CD8-positive, alpha-beta memory T cell (primary cell): Measurements from ENCODE around the gene METTL16. TPM values are rescaled to one million over a fixed set of nuclear protein-coding genes. Genes with fewer than 3 reads are reported as not detected.

Source experiments
- CTCF ChIA-PET: fragments of 350-600 bp; sonication (Branson Sonifier 250); formaldehyde crosslinking; loops from one replicate; lab custom pipeline; 2021; ENCODE audit warnings: antibody characterized with exemption; lab: Charles Lee
- POLR2A ChIA-PET: fragments of 350-600 bp; sonication (Branson Sonifier 250); formaldehyde crosslinking; loops from one replicate; lab custom pipeline; 2021; ENCODE audit warnings: antibody characterized with exemption; lab: Charles Lee
- DNase-seq, 5 donors: peaks; one replicate each; pipeline versions ENCODE4 v3.0.0 to v3.0.0-alpha.2; 2020 to 2022; ENCODE audit warnings: mixed read lengths in 1 of 5
- H3K27ac ChIP-seq: one replicate; pipeline ENCODE4 v1.7.0; 2013; ENCODE audit warnings: low read depth, mild to moderate bottlenecking, low read length, moderate library complexity
- H3K27me3 ChIP-seq: 2 replicates; pipeline ENCODE4 v1.7.0; 2013; ENCODE audit warnings: low read length, mild to moderate bottlenecking; ENCODE audit not compliant: insufficient read depth, poor library complexity, severe bottlenecking
- H3K36me3 ChIP-seq: 2 replicates; pipeline ENCODE4 v1.7.0; 2013; ENCODE audit warnings: mild to moderate bottlenecking, low read length, moderate library complexity; ENCODE audit not compliant: insufficient read depth
- H3K4me1 ChIP-seq: 2 replicates; pipeline ENCODE4 v1.7.0; 2013; ENCODE audit warnings: mild to moderate bottlenecking, low read length, moderate library complexity; ENCODE audit not compliant: insufficient read depth
- H3K4me3 ChIP-seq: 2 replicates; pipeline ENCODE4 v1.7.0; 2013; ENCODE audit warnings: mild to moderate bottlenecking, low read length
- H3K9me3 ChIP-seq: 2 replicates; pipeline ENCODE4 v1.7.0; 2013; ENCODE audit warnings: mild to moderate bottlenecking, low read length
- H3K27ac Mint-ChIP-seq, 8 donors: one replicate each; pipeline ENCODE4 v1.8.0; 2020 to 2021; ENCODE audit warnings: mixed read lengths in 8 of 8, mild to moderate bottlenecking in 6 of 8, inconsistent platforms in 3 of 8, moderate library complexity in 3 of 8
- H3K27me3 Mint-ChIP-seq, 2 donors: one replicate each; pipeline ENCODE4 v1.8.0; 2020 to 2021; ENCODE audit warnings: mixed read lengths in 2 of 2, mild to moderate bottlenecking in 1 of 2, moderate library complexity in 1 of 2
- H3K36me3 Mint-ChIP-seq, 3 donors: one replicate each; pipeline ENCODE4 v1.8.0; 2020 to 2021; ENCODE audit warnings: mixed read lengths in 3 of 3, inconsistent platforms in 1 of 3, mild to moderate bottlenecking in 1 of 3
- H3K4me1 Mint-ChIP-seq, 3 donors: one replicate each; pipeline ENCODE4 v1.8.0; 2020 to 2021; ENCODE audit warnings: mixed read lengths in 3 of 3, inconsistent platforms in 1 of 3, mild to moderate bottlenecking in 1 of 3
- H3K4me3 Mint-ChIP-seq, 7 donors: one replicate each; pipeline ENCODE4 v1.8.0; 2020 to 2021; ENCODE audit warnings: mixed read lengths in 7 of 7, mild to moderate bottlenecking in 6 of 7, moderate library complexity in 4 of 7, inconsistent platforms in 2 of 7
- H3K9me3 Mint-ChIP-seq, 5 donors: one replicate each; pipeline ENCODE4 v1.8.0; 2020 to 2022; ENCODE audit warnings: mixed read lengths in 5 of 5, mild to moderate bottlenecking in 3 of 5, moderate library complexity in 2 of 5, inconsistent platforms in 1 of 5
- polyA plus RNA-seq: library from polyadenylated mRNA; unstranded; fragments of 300-500 nt; fragmentation: Illumina TruSeq; gene quantifications from one replicate; pipeline ENCODE4 v1.2.3, GENCODE V29; 2021
- total RNA-seq, 2 experiments: library from RNA; stranded (reverse); gene quantifications; one replicate each; pipeline ENCODE4 v1.2.3, GENCODE V29; 2021

The METTL16 gene
- total and polyA plus RNA-seq, 3 experiments from 2014 or later = 30.3 to 72.0 (median 67.2) TPM

DNA sequence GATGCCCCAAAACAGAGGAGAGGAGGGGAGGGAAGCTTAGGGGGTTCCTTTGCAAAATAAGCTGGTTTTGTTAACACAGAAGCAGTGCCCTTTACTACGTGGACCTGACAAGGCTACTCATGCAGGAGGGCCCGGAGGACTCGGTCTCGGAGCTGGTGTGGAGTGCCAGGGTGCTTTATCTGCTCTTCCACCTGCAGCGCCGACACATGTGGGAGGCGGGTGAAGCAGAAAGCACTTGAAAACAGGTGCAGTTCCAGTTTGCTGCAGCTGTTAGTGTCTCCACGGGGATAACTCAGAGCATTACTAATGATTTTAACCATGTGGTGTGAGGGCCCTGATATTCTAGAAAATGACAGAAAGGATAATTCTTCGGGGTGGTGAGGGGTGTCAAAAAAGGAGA, 75.8 kb downstream of the METTL16 start:
- ChIA-PET POLR2A (no interaction called here), CTCF (interaction anchor here (1.0 kb wide), 1 partner anchor 42 kb away, joined by 3 read pairs; no protein-coding TSS in a partner anchor)
- H3K4me1 Mint-ChIP-seq = peaks cover 0 to 2% (median 0%) of the 10 kb centered on the region in 3 donors
- peaks cover under 1 to 79% (median 24%) of the 10 kb centered on the region in 3 donors for H3K36me3 Mint-ChIP-seq
- no peaks in the 10 kb centered on the region for H3K27me3 Mint-ChIP-seq
- Histone ChIP-seq H3K4me3 (no peak overlapping the region), H3K27ac (no peak overlapping the region), H3K9me3 (no peaks in the 10 kb centered on the region), H3K36me3 (peaks cover 26% of the 10 kb centered on the region), H3K27me3 (no peaks in the 10 kb centered on the region), H3K4me1 (no peaks in the 10 kb centered on the region)
- DNase-seq = no peak
- no peak overlapping the region for H3K4me3 Mint-ChIP-seq
- H3K27ac Mint-ChIP-seq = peak overlapping the region in 2 of 8 donors; percentile 39 to 61
- no peaks in the 10 kb centered on the region for H3K9me3 Mint-ChIP-seq

DNA sequence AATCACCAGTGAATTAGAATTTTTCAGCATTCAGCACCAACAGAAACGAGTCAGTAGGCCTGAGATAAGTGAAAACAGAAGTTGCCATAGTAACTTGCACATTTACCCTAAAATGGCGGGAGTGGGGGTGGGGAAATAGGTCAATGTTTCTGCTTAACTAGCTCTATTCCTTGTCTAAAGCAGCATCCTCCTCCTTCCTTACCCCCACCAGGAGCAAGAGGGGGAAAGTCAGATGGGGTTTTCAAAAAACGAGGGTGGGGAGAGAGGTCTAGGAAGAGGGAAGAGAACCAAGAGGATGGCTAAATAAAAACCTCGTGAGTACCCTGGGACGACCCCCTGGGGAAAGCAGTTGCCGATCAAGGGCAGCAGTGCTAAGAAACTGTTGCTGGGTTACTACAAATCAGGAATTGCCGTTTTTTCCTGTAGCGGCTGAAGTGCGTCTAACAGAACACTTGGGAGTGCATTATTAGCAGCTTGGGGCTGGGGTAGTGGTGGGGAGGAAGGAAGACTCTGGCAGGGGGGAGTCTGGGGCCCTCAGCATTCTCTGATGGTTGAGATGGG, 76.4 kb downstream of the METTL16 start:
- ChIA-PET POLR2A (interaction anchor here (0.6 kb wide), 1 partner anchor 34 kb away, joined by 5 read pairs; no protein-coding TSS in a partner anchor), CTCF (interaction anchor here (1.0 kb wide), 1 partner anchor 43 kb away, joined by 3 read pairs; no protein-coding TSS in a partner anchor)
- Histone ChIP-seq H3K36me3 (peaks cover 22% of the 10 kb centered on the region), H3K4me3 (no peak overlapping the region), H3K27me3 (no peaks in the 10 kb centered on the region), H3K9me3 (no peaks in the 10 kb centered on the region), H3K4me1 (no peaks in the 10 kb centered on the region), H3K27ac (no peak overlapping the region)
- H3K4me1 Mint-ChIP-seq = peaks cover 0 to 2% (median 0%) of the 10 kb centered on the region in 3 donors
- no peak overlapping the region for H3K4me3 Mint-ChIP-seq
- no peaks in the 10 kb centered on the region for H3K9me3 Mint-ChIP-seq
- H3K27me3 Mint-ChIP-seq = no peaks in the 10 kb centered on the region
- peak overlapping the region in 1 of 8 donors; percentile 69 for H3K27ac Mint-ChIP-seq
- peaks cover 0 to 76% (median 24%) of the 10 kb centered on the region in 3 donors for H3K36me3 Mint-ChIP-seq
- no peak for DNase-seq

DNA sequence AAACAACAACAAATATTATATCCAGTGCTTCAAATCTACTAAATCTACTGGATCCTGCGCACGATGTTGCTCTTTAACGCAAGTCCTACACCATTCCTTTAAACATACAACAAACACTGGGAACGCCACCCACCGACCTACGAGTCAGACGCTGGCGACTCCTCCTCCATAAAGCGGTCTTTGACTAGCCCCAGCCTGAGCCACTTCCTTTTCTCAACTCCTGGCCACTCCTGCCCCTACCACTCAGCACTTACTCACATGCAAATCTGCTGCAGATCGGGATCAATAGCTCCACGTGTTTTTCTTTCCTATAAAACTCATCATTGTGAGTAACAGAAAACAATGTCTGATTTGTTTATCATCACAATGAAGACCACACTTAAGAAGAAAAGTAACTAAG, 78.0 kb downstream of the METTL16 start:
- no peaks in the 10 kb centered on the region for H3K27me3 ChIP-seq
- Mint-ChIP-seq H3K4me3 (no peak overlapping the region), H3K27ac (peak overlapping the region in 2 of 8 donors; percentile 55 to 71), H3K27me3 (no peaks in the 10 kb centered on the region), H3K36me3 (peaks cover 0 to 67% (median 20%) of the 10 kb centered on the region in 3 donors), H3K9me3 (no peaks in the 10 kb centered on the region), H3K4me1 (peaks cover 0 to 2% (median 0%) of the 10 kb centered on the region in 3 donors)
- DNase-seq = no peak
- no peak overlapping the region for H3K4me3 ChIP-seq
- POLR2A ChIA-PET = no interaction called here
- no peak overlapping the region for H3K27ac ChIP-seq
- CTCF ChIA-PET = interaction anchor here (1.6 to 3.2 kb wide), 2 partner anchors 18 to 51 kb away, joined by 6 to 14 read pairs; no protein-coding TSS in a partner anchor
- H3K36me3 ChIP-seq = peaks cover 22% of the 10 kb centered on the region
- no peaks in the 10 kb centered on the region for H3K4me1 ChIP-seq
- no peaks in the 10 kb centered on the region for H3K9me3 ChIP-seq

DNA sequence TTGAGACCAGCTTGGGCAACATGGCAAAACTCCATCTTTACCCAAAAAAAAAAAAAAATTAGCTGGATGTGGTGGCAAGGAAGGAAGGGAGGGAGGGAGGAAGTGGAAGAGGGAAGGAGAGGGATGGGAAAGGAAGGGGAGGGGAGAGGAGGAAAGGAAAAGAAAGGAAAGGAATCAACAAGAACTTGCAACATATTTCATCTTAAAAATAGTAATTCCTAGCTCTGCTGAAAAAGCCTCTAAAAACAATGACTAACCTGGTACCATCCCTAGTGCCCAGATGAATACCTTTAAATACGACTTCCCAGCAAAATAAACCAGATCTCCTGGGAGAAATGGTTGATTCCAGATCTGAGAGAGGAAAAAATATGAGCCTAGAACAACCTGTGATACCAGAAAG, 83.8 kb downstream of the METTL16 start:
- Histone ChIP-seq H3K36me3 (no peaks in the 10 kb centered on the region), H3K27me3 (no peaks in the 10 kb centered on the region), H3K9me3 (no peaks in the 10 kb centered on the region), H3K4me3 (no peak overlapping the region), H3K4me1 (no peaks in the 10 kb centered on the region), H3K27ac (no peak overlapping the region)
- POLR2A ChIA-PET = interaction anchor here (0.7 kb wide), 1 partner anchor 383 kb away, joined by 4 read pairs; no protein-coding TSS in a partner anchor
- Mint-ChIP-seq H3K36me3 (peaks cover 0 to 47% (median 6%) of the 10 kb centered on the region in 3 donors), H3K27ac (peak overlapping the region in 1 of 8 donors; percentile 58), H3K4me3 (no peak overlapping the region), H3K27me3 (no peaks in the 10 kb centered on the region), H3K4me1 (peaks cover 0 to 4% (median 4%) of the 10 kb centered on the region in 3 donors), H3K9me3 (no peaks in the 10 kb centered on the region)
- DNase-seq = no peak
- CTCF ChIA-PET = no interaction called here

DNA sequence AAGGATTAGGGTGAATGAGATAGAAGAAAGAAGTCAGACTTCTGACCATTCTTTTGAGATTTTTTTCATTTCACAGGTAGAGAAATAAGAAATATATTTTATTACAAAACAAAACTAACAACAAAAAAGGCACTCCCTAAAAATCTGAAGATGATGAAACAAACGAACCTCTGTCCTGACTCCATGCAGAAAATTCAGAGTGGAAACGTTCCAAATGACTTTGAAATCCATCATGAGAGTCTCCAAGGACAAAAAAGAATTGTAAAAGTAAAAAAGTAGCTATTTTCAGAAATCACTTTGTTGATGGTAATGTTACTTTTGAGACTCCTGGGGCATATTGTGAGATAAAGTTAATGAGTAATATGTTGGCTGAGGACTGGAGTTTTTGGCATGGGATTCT, 84.5 kb downstream of the METTL16 start:
- POLR2A ChIA-PET = no interaction called here
- peak overlapping the region in 1 of 8 donors; percentile 87 for H3K27ac Mint-ChIP-seq

DNA sequence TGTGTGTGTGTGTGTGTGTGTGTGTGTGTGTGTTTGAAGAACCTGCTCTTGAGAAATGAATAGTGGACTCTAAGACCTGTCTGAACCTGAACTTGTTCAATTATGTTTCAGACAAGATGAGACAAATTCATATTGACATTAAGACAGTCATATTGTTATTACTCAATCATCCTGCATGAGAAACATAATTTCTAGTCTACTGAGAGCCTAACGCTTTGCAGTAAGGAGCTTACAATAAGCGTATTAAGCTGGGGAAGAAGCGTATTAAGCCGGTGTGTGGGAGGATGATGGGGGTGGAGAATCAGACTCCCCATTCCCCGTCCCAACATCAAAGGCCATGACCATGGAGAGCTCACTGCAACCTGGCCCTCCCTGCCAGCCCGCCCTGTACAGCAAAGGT, 88.4 kb downstream of the METTL16 start:
- H3K4me1 ChIP-seq = no peaks in the 10 kb centered on the region
- H3K27ac ChIP-seq = no peak overlapping the region
- no peaks in the 10 kb centered on the region for H3K9me3 ChIP-seq
- peaks cover 14% of the 10 kb centered on the region for H3K36me3 ChIP-seq
- CTCF ChIA-PET = no interaction called here
- H3K27me3 ChIP-seq = no peaks in the 10 kb centered on the region
- no peak overlapping the region for H3K4me3 ChIP-seq
- Mint-ChIP-seq H3K9me3 (no peaks in the 10 kb centered on the region), H3K4me1 (peaks cover 0 to 4% (median 2%) of the 10 kb centered on the region in 3 donors), H3K27ac (no peak overlapping the region), H3K4me3 (no peak overlapping the region), H3K36me3 (peaks cover 0 to 71% (median 13%) of the 10 kb centered on the region in 3 donors), H3K27me3 (no peaks in the 10 kb centered on the region)
- POLR2A ChIA-PET = no interaction called here
- DNase-seq = no peak

More for the DNA sequence above, 84.5 kb downstream of the METTL16 start:
- Histone ChIP-seq H3K27ac (no peak overlapping the region), H3K4me1 (no peaks in the 10 kb centered on the region), H3K9me3 (no peaks in the 10 kb centered on the region), H3K36me3 (no peaks in the 10 kb centered on the region), H3K27me3 (no peaks in the 10 kb centered on the region), H3K4me3 (no peak overlapping the region)
- no peak for DNase-seq
- H3K36me3 Mint-ChIP-seq = peaks cover 0 to 44% (median 4%) of the 10 kb centered on the region in 3 donors
- H3K27me3 Mint-ChIP-seq = no peaks in the 10 kb centered on the region
- CTCF ChIA-PET = no interaction called here
- H3K4me3 Mint-ChIP-seq = no peak overlapping the region
- H3K9me3 Mint-ChIP-seq = no peaks in the 10 kb centered on the region
- H3K4me1 Mint-ChIP-seq = peaks cover 0 to 4% (median 2%) of the 10 kb centered on the region in 3 donors

DNA sequence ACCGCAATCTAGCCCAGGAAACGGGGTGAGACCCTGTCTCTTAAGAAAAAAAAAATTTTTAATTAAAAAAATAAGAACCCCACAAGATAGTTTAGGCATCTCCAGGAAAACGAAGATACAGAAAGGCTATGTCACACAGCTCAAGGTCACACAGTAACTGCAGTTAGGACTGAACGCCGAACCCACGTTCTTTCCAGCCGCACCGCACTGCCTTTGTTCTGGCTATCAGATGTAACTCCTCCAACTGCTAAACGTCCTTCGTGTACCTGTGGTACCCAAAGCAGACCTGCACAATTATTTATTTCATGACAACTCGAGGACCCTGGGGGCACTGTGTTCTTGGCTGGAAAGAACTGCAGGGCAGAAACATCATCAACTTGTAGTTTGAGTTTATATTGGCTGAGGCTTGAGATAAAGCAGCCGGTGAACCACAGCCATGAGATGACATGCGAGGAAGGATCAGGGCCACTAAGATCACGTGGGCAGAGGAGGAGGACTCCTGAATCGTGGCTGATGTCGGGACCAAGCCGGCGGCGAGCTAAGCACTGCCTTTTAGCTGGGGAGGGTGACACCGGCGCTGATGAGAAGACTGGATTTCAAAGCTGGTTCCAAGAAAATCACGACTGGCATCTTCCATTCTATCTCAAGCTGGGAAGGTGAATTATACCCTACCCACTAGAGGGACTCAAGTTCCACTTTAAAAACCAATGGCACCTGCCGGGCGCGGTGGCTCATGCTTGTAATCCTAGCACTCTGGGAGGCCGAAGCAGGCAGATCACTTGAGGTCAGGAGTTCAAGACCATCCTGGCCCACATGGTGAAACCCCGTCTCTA, 90.2 kb downstream of the METTL16 start:
- Mint-ChIP-seq H3K27ac (no peak overlapping the region), H3K4me1 (peaks cover 0 to 4% (median 2%) of the 10 kb centered on the region in 3 donors), H3K36me3 (peaks cover 0 to 72% (median 13%) of the 10 kb centered on the region in 3 donors), H3K4me3 (no peak overlapping the region), H3K27me3 (no peaks in the 10 kb centered on the region), H3K9me3 (no peaks in the 10 kb centered on the region)
- H3K27ac ChIP-seq = no peak overlapping the region
- no peaks in the 10 kb centered on the region for H3K9me3 ChIP-seq
- peaks cover 16% of the 10 kb centered on the region for H3K36me3 ChIP-seq
- CTCF ChIA-PET = interaction anchor here (1.4 to 1.7 kb wide), 2 partner anchors 19 to 39 kb away, joined by 3 to 7 read pairs; no protein-coding TSS in a partner anchor
- no peak for DNase-seq
- no peaks in the 10 kb centered on the region for H3K4me1 ChIP-seq
- POLR2A ChIA-PET = no interaction called here
- no peaks in the 10 kb centered on the region for H3K27me3 ChIP-seq
- no peak overlapping the region for H3K4me3 ChIP-seq
